Body of pancreas (tissue), 4 donors: ENCODE results near the gene NBEAL2. TPM values are rescaled to one million over a fixed set of nuclear protein-coding genes. Genes with fewer than 3 reads are reported as not detected.

ENCODE experiments used
- ATAC-seq: fragments of 150-250 bp; one replicate; pipeline ENCODE4 v1.9.1; 2016
- DNase-seq, 4 donors: peaks; one replicate each; pipeline ENCODE4 v3.0.0-alpha.2; 2019
- H3K27ac ChIP-seq, 4 donors: fragments of 200-600 bp; sonication (generic); 1 replicate in 3 of 4; 2 replicates in 1 of 4; pipeline versions ENCODE4 v1.5.1 to v1.6.1; 2016 to 2019; ENCODE audit warnings: mild to moderate bottlenecking in 1 of 4, mixed read lengths in 1 of 4, moderate library complexity in 1 of 4
- H3K27me3 ChIP-seq, 2 donors: fragments of 200-600 bp; sonication (generic); one replicate each; pipeline ENCODE4 v1.6.0; 2016; ENCODE audit warnings: mild to moderate bottlenecking in 1 of 2
- H3K36me3 ChIP-seq, 2 donors: fragments of 200-600 bp; sonication (generic); replicated peaks in 1 of 2; 2 replicates each; pipeline ENCODE4 v1.5.1; 2016; ENCODE audit warnings: low read depth in 2 of 2; ENCODE audit not compliant: insufficient read depth in 1 of 2
- H3K4me1 ChIP-seq: fragments of 200-600 bp; sonication (generic); one replicate; pipeline ENCODE4 v1.6.0; 2016
- H3K4me3 ChIP-seq, 2 donors: fragments of 200-600 bp; sonication (generic); 1 replicate in 1 of 2; 2 replicates in 1 of 2; pipeline ENCODE4 v1.5.1; 2016 to 2019
- H3K9me3 ChIP-seq, 3 donors: fragments of 200-600 bp; sonication (generic); 1 replicate in 2 of 3; 2 replicates in 1 of 3; pipeline ENCODE4 v1.5.1; 2016
- CTCF ChIP-seq, 7 experiments: fragments of 450-650 bp in 4 of 7; fragments of 200-600 bp in 3 of 7; sonication (generic) in 3 of 7; IDR thresholded peaks; one replicate each; pipeline ENCODE4 v1.5.1; 2016 to 2019; ENCODE audit warnings: antibody characterized with exemption in 7 of 7
- POLR2A ChIP-seq, 3 donors: fragments of 450-650 bp; IDR thresholded peaks; one replicate each; pipeline ENCODE4 v1.6.1; 2016; ENCODE audit warnings: antibody characterized with exemption in 3 of 3, mild to moderate bottlenecking in 2 of 3
- WGBS, 2 donors: methylation state at CpG; one replicate each; pipeline ENCODE4 v1.1.5; 2017; 5-methylcytosine and 5-hydroxymethylcytosine counted together
- intact Hi-C: fragments of 100-400 bp; cut with DNase I; formaldehyde crosslinking; loops from one replicate; pipeline ENCODE4 v1.15.1; 2023
- total RNA-seq, 2 donors: library from RNA; depleted of rRNA; stranded (reverse); fragments of >200 nt; gene quantifications; one replicate each; pipeline ENCODE4 v1.1.0, GENCODE V29; 2016

The NBEAL2 gene
- total RNA-seq, 2 donors from 2014 or later, result 98.8 to 151 TPM

GRCh38 chr3:46997453-46998091, 18.1 kb downstream of the NBEAL2 start:
- no peaks in the 10 kb centered on the region for H3K4me1 ChIP-seq
- no peaks in the 10 kb centered on the region for H3K27me3 ChIP-seq
- no peak overlapping the region for H3K27ac ChIP-seq
- peak in 1 of 4 donors; percentile 12 for DNase-seq
- 73 to 86% methylated on average over 11 to 13 of the region's 13 CpGs for WGBS, 2 donors
- TF ChIP-seq CTCF (IDR thresholded peaks at IDR 0.05), result no peak
- no peaks in the 10 kb centered on the region for H3K9me3 ChIP-seq
- no peak for ATAC-seq
- no peak overlapping the region for H3K4me3 ChIP-seq
- peaks cover 0 to 22% of the 10 kb centered on the region in 2 donors for H3K36me3 ChIP-seq
- intact Hi-C loops, result loop anchor here (5.0 kb wide), 2 partner anchors 75 to 295 kb away; partner anchors contain the start of gene TMIE

- TF ChIP-seq CTCF (IDR thresholded peaks at IDR 0.05) (peak; percentile 80 to 96 (median 91)), POLR2A (IDR thresholded peaks at IDR 0.05) (no peak)
- Histone ChIP-seq H3K4me1 (no peaks in the 10 kb centered on the region), H3K36me3 (peaks cover 0 to 24% of the 10 kb centered on the region in 2 donors), H3K9me3 (no peaks in the 10 kb centered on the region), H3K27ac (no peak overlapping the region), H3K4me3 (no peak overlapping the region), H3K27me3 (no peaks in the 10 kb centered on the region)
- WGBS, 2 donors, result 46 to 96% methylated on average over 8 to 20 of the region's 27 CpGs
- intact Hi-C loops, result loop anchor here (5.0 kb wide), 2 partner anchors 76 to 296 kb away; partner anchors contain the start of gene TMIE
- DNase-seq, result peak; percentile 87 to 89 (median 88)
- peak; percentile 85 for ATAC-seq
Observed at GRCh38 chr3:46998121-46998851, 18.8 kb downstream of the NBEAL2 start.

- no peak overlapping the region for H3K27ac ChIP-seq
- no peak for ATAC-seq
- WGBS, 2 donors, result 79 to 95% methylated on average over 9 to 20 of the region's 22 CpGs
Observed at GRCh38 chr3:46998852-46999515, 19.5 kb downstream of the NBEAL2 start.

More at GRCh38 chr3:46998852-46999515, 19.5 kb downstream of the NBEAL2 start:
- intact Hi-C loops, result loop anchor here (5.0 kb wide), 2 partner anchors 77 to 297 kb away; partner anchors contain the start of gene TMIE
- DNase-seq, result no peak
- H3K4me1 ChIP-seq, result no peaks in the 10 kb centered on the region
- peaks cover 0 to 24% of the 10 kb centered on the region in 2 donors for H3K36me3 ChIP-seq
- no peaks in the 10 kb centered on the region for H3K9me3 ChIP-seq
- no peak for TF ChIP-seq POLR2A (IDR thresholded peaks at IDR 0.05)
- TF ChIP-seq CTCF (IDR thresholded peaks at IDR 0.05), result no peak
- H3K27me3 ChIP-seq, result no peaks in the 10 kb centered on the region
- no peak overlapping the region for H3K4me3 ChIP-seq
